ENCODE results near the gene EXD2.
"Not testable (repeated sequence)": the region's sequence is repeated elsewhere in the genome, so short reads cannot be mapped to it uniquely, and the experiment has no call there.

EXD2 gene

GRCh38 chr14:69191340-69192111 is at the start of gene EXD2:
Gene EXD2 (plus strand): TSS chr14:69191498. CDS start chr14:69209471, 17,973 bp downstream.
- DNase-seq = peak; percentile 64

- DNase-seq = no peak
Measured at GRCh38 chr14:69141550-69141949, 49.7 kb upstream of the EXD2 start.

DNA sequence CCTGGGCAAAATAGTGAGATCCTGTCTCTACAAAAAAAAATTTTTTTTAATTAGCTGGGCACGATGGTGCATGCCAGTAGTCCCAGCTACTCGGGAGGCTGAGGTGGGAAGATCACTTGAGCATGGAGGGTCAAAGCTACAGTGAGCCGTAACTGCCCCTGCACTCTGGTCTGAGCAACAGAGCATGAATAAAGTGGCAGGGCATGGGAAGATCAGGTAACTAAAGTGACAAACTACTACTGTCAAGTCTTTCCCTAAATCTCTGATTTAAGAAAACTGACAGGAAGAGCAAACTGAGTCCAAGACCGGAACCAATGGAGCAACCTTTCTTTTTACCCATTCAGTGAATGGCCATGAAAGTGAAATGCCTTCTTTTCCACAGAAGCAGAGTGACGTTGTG is 49.2 kb upstream of the EXD2 start:
- DNase-seq = no peak

DNA sequence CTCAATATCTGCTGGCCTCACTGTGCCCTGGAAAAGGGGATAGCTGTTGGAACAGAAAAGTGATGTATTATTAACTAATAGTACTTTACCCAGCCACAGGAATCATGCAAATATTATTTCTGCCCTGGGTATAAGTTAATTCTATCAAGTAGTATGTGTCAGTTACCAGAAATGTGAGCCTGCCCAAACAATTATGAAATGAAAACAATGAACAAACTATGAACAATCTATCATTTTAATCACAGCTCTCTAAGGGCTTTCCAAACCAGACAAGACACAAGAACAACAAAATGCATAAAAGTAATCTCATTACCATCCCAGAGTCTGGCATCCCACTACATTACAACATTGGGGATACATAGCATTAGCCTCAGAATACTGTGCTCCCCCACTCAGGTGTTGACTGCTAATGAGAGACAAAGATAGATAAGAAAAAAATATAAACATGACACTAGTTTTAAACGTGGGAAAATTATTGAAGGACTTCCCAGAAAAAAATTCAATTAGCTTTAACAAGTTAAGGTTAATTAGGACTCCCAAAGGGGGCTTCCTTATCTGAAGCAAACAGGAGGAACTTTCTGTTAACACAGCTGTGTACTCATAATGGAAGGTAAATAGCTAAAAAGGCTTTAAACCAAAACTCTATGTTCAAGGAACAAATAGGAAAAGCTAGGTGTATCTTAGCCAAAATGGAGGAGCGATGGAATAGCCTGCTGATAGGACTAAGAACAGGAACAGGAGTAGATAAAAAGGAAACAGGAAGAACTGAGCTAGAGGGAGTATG is 41.6 kb upstream of the EXD2 start:
- no peak for DNase-seq

GRCh38 chr14:69151458-69152180 is 39.7 kb upstream of the EXD2 start:
- DNase-seq = peak; percentile 70

DNA sequence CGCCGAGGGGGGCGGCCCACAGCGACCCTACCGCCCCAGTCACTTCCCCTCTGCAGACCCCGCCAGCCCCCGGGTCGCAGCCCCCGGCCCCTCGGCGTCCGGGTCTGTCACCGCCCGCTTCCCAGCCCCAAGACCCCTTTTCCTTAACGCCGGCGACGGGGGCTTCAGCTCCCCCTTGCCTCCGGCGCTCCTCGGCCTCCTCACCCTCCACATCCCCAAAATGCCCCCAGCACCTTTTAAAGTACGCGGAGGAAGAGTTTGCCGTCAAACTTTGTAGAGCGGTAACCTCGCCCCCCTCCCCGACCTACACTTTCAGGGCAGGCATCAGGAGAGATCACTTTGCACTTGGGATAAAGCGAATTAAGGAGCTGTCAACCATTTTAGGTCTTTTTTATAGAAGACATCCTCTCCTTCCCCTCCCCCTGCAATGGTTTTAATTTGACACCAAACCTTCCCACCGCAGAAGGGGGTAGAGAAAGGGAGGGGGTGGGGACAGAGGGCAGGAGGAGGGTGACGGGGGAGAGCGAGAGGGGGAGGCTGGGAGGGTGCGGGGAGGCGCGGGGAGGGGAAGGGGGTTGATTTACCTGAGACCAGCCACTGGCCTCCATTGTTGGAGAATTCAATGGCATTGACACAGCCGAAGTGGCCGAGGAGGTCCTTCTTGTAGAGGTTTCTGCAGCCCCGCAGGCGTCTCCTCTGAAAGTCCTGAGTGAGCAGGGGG is 39.0 kb upstream of the EXD2 start:
- DNase-seq = peak; percentile 46

- peak; percentile 92 for DNase-seq
Measured at GRCh38 chr14:69152902-69153151, 38.5 kb upstream of the EXD2 start, which contains the start of gene DCAF5. Gene DCAF5 (minus strand): TSS chr14:69153119. CDS start chr14:69152978, 141 bp downstream.

GRCh38 chr14:69153152-69153872 is 38.0 kb upstream of the EXD2 start:
- no peak for DNase-seq

GRCh38 chr14:69153873-69154270 is 37.4 kb upstream of the EXD2 start:
- no peak for DNase-seq

DNA sequence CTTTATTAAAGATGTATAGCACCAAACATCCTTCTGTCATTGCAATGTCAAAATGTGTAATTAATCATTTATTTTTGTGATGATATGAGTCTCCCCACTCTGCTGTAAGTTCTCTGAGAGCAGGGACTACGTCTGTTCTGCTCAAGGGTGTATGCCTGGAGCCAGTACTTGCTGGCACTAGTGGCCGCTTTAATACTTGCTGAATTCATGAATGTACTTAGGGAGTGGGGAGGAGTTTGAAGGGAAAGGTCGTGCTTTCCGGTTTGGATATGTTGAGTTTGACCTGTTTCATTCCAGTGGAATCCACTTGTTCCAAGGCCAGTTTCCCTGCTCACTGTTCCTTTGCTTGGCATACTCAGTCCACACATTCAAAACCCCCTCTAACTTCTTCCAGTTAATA is 36.5 kb upstream of the EXD2 start:
- no peak for DNase-seq

DNA sequence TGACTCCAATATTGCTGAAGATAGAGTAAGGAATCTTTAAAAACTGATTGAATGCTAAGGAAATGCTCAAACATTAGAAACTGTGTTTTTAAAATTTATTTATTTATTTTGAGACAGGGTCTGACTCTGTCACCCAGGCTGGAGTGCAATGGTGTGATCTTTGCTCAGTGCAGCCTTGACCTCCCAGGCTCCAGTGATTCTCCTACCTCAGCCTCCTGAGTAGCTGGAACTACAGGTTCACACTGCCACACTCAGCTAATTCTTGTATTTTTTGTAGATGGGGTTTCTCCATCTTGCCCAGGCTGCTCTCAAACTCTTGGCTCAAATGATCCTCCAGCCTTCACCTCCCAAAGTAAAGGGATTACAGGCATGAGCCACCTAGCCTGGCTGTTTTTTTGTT is 35.1 kb upstream of the EXD2 start:
- no peak for DNase-seq

- DNase-seq = no peak
Measured at GRCh38 chr14:69161590-69161989, 29.7 kb upstream of the EXD2 start.

- DNase-seq = not testable (repeated sequence)
Measured at GRCh38 chr14:69165787-69166186, 25.5 kb upstream of the EXD2 start.

- no peak for DNase-seq
Measured at GRCh38 chr14:69170839-69171238, 20.5 kb upstream of the EXD2 start.

- no peak for DNase-seq
Measured at GRCh38 chr14:69171569-69171968, 19.7 kb upstream of the EXD2 start.

DNA sequence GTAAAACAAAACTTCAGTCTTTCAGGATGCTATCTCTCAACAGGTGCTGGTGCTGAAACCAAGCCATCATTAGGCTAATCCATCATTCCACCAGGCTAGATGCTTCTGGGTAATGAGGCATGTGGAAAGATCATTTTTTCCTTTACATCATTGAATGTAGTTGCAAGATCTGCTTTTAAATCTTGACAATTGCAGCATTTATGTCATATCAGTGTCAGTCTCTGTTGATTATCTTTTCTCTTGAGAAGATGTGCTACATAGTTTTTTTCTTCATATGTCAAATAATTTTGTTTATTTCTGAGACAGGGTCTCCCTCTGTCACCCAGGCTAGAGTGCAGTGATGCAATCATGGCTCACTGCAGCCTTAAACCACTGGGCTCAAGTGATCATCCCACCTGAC is 16.2 kb upstream of the EXD2 start:
- no peak for DNase-seq

- no peak for DNase-seq
Measured at GRCh38 chr14:69181491-69181890, 9.8 kb upstream of the EXD2 start.

GRCh38 chr14:69182580-69182979 is 8.7 kb upstream of the EXD2 start:
- DNase-seq = not testable (repeated sequence)

DNA sequence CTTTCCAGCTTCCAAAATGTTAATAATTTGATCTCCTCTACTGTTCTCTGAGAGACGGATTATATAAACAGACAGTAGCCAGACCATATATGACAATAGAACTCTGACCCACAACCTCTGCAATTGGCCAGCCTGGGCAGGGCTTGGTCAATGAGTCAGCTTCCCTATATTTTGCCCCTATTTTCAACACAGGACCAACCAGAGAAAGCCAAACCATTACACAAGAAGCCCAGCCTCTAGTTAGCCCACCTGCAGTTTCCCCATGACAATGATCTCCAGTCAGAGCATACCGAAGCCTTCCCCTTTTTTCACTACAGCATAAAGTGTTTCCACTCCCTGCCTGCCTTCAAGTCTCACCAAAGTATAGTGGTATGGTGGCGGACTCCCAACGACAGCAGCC is 7.6 kb upstream of the EXD2 start:
- no peak for DNase-seq

DNA sequence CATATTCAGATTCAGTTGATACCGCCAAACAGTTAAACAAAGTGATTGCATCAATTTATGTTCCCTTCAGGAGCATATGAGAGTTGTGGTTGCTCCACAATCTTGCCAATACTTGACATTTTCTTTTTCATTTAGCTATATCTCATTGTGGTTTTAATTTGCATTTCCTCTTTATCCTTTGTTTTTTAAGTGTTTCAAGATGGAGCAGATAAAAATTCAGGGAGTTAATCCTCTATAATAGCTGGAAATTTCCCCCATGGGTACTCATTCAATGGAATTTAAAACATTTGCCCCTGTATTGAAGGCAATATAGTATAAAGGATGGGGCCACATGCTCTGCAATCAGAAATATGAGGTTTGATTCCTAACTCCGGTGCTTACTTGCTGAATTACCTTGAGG is 1.1 kb upstream of the EXD2 start:
- no peak for DNase-seq

- DNase-seq = no peak
Measured at GRCh38 chr14:69193721-69194120, 2.4 kb downstream of the EXD2 start.

- DNase-seq = no peak
Measured at GRCh38 chr14:69199786-69200185, 8.5 kb downstream of the EXD2 start.

Data from activated gamma-delta T cell treated with Interleukin-2 at 50 U/mL for 16 hours (primary cell).